GM19351 (cell line): ENCODE results near the gene CADM4.
"Not testable (repeated sequence)": the region's sequence is repeated elsewhere in the genome, so short reads cannot be mapped to it uniquely, and the experiment has no call there.

Source experiments
- ATAC-seq: cut with Tn5 transposase; IDR thresholded peaks from one replicate; pipeline ENCODE4 v1.9.1; 2021; ENCODE audit warnings: mild to moderate bottlenecking, moderate library complexity; ENCODE audit not compliant: unreplicated experiment

CADM4 gene

GRCh38 chr19:43610493-43610892 lies 29.2 kb downstream of the CADM4 start:
- ATAC-seq, result no peak

DNA sequence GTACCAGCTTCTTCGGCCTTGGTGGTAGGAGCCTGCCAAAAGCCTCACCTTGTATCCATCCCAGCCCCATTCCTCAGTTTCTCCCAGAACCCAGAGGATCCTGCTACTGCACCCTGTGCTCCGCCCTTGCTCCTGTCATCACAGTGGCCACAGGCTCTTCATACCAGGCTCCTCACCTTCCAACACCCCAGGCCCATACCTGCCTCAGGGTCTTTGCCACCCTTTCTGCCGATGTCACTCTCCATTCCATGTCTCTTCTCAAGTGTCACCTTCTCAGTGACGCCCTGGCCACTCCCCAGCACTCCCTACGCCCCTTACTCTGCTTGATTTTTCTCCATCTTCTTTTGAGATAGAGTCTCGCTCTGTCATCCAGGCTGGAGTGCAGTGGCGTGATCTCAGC lies 29.8 kb downstream of the CADM4 start:
- ATAC-seq, result no peak

DNA sequence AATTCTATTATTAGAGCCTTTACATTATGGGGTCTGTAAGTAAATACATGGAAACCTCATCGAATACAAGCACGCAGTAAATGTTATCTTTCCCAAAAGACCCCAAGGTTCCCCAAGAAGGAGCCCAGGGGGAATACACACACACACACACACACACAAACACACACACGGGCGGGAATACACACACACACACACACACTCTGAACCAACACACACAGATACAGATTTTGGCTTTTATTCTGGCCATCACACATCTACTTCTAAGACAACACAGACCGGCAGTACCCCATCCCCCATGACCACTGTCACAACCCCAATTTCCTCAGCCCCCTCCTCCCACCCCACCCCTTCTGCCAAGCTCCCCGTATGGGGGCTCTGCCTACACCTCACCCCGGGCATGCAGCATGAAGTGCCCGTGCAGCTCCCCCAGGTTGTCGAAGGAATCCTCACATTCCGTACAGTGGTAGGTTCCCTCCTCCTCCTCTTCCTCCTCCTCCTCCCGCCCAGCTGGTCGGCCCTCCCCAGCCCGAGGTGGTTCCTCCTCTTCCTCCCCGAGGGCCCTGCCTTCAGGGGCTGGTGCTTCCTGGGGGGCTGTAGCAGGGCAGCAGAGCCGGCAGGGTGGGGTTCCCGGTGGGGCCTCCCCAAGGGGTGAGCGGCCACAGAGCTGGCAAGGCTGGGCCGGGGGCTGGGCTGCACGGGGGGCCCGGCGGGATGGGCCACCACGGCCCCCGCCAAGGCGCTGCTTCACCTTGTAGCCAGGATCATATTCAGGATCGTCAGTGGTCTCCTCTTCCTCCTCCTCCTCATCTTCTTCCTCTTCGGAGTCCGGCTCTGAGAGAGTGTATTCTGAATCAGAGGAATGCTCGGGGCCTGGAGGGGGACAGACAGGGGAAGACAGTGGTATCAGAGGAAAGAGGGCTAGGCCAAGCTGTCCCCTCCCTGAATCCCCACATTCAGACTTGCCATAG lies 32.1 kb downstream of the CADM4 start:
- ATAC-seq, result no peak

- no peak for ATAC-seq
These were observed 33.0 kb downstream of the CADM4 start for GRCh38 chr19:43606569-43607229.

- no peak for ATAC-seq
These were observed 33.6 kb downstream of the CADM4 start for GRCh38 chr19:43605875-43606568.

GRCh38 chr19:43600326-43600725 lies 39.3 kb downstream of the CADM4 start:
- ATAC-seq, result not testable (repeated sequence)

DNA sequence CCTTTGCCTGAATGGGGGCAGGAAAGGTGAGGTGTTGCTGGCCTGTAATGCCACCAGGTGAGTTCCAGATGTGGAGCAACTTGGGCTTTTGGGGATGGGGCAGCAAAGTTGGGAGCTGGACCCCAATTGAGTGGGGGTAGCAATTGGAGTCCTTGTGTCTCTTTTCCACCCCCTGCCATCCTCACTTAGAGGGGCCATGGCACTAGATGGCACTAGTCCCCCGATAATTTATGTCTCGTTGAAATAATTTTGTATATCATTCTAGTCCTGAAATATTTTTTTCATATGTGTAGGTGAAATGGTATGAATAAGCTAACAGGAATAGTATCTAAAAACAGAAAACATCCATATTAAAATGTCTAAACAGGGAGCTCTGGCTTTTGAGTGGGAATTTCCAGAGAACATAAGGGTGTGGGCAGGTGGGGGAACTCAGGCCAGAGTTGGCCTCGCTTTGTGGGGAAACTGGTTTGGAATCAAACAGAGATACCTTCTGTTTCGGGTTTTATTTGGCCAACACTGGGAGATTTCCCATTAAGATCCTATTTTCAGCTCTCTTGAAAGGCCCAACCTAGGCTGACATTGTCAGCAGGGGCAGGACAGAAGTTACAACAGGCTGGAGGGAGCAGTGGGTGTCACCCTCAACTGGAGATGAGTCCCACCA lies 39.9 kb downstream of the CADM4 start:
- ATAC-seq, result no peak

DNA sequence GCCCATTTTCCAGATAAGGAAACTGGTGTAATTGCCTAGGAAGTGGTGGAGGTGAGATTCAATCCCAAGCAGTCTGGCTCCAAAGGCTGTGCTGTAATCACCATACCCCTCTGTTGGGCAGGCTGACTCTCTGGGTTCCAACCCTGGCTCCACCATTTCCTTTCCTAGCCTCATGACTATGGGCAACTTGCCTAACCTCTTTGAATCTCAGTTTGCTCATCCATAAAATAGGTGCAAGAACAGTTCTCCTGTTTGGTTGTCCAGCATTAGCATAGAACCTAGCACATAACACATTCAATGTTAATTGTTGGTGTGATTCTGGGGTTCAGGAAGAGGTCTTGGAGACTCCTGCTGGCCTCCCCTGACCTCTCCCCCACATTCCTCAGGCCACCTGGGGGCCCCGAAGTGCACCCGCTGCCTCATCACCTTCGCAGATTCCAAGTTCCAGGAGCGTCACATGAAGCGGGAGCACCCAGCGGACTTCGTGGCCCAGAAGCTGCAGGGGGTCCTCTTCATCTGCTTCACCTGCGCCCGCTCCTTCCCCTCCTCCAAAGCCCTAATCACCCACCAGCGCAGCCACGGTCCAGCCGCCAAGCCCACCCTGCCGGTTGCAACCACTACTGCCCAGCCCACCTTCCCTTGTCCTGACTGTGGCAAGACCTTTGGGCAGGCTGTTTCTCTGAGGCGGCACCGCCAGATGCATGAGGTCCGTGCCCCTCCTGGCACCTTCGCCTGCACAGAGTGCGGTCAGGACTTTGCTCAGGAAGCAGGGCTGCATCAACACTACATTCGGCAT lies 41.0 kb downstream of the CADM4 start:
- no peak for ATAC-seq

GRCh38 chr19:43597876-43598275 lies 41.8 kb downstream of the CADM4 start:
- no peak for ATAC-seq

GRCh38 chr19:43596842-43597461 lies 42.7 kb downstream of the CADM4 start:
- no peak for ATAC-seq

DNA sequence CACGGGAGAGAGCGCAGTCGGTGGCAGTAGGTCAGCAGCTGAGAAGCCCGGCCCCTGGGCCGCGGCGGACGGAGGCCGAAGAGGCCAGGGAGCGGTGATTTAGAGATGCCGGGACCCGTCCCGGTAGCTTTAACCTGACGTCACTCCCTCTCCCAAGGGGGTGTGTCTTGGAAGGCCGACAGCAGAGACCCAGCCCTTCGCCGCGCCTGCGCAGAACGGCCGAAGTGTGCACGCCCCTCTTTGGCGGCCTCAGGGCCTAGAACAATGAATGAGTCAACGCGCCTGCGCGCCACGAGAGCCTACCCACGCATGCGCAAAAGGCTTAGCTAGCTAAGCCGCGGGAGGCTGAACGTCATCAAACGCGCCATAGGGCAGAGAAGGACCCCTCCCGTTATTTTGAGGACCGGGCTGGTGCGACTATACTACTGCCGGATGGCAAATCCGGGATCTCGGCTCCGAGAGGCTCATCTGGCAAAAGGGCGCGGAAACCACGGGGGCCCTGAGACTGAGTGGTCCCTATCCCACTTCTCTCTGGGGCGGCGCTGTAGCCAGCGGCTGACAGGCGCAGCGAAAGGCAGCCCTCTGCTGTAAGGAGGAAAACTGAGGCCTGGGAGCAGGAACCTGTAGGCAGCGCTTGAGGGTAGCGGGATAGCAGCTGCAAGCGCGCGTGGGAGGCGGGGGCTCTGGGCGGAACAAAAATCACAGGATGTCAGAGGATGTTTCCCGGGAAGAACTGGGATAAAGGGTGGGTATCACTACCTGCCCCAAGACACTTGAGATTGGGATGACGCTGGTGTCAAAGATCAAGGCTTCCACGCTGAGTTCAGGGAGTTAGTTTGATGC lies 43.4 kb downstream of the CADM4 start, which contains the start of the genes IRGQ and ZNF576:
Gene IRGQ (minus strand): TSS at position 136 of the 843 bp plus-strand sequence. CDS start 796 bp downstream, outside the sequence.
Gene ZNF576 (plus strand): TSS at position 597 of the 843 bp plus-strand sequence. CDS start 514 bp downstream, outside the sequence.
- ATAC-seq, result peak; percentile 82

- ATAC-seq, result peak; percentile 12
These were observed 44.0 kb downstream of the CADM4 start for GRCh38 chr19:43595605-43595998.

DNA sequence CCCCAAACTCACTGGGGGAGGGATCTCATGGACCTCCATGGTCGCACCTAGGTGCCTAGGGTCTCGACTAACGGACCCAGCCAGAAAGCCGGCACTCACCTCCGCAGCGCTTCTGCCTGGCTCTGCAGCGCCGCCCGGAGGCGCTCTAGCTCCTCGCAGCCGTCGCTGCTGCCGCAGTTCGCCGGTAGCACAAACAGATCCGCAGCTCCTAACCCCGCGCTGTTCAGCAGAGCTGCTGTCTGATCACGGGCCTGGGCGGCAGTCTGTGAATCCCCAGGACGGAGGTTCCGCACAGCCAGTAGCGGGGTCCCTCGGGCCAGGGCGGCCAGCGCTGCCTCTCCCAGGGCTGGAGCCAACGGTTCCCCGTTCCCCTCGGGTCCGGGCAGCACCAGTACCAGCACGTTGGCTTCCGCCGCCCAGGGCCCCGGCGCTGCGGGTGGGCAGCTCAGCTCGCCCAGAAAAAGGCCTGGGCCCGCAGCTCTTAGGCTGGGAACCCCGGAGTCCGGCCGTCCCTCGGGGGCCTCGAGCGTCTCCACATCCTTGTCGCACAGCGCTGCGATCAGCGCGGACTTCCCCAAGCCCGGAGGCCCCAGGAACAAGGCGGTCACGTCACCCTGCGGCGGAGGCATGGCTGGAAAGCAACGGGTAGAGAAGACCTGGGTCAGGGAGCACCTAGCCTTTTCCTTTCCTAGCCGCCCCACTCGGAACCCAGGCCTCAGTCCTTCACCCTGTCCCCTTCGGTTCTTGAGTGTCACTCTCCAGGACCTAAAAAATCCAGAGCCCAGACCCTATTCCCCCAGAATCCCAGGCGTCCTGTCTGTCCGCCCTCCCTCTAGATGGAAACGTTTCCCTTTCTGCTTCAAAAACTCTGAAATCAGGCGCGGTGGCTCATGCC lies 44.7 kb downstream of the CADM4 start:
- ATAC-seq, result peak; percentile 35

GRCh38 chr19:43594081-43594697 lies 45.5 kb downstream of the CADM4 start:
- no peak for ATAC-seq

DNA sequence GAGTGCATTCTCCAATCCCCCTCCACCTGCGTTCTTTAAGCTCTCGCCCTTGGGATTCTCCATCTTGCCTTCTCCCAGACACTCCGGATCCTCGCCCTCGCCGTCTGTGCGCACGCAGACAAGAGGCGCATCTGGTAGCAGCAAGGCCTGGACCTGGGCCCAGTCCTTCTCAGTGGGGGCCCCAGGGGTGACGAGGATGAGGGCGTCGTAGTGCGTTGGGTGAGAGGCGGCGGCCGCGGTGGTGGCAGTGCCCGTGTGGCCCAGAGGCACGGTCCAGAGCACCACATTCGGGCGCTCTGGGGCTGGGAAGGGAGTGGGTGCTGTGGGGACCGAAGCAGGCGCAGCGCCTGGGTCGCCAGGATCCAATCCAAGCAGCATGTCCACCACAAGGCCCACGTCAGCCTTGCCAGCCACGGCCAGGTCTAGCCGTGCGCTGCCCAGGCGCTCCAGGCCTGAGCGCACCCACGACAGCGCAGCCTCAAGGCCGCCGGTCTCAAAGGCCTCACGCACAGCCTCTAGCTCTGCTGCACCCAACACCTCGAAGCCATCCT lies 46.8 kb downstream of the CADM4 start:
- no peak for ATAC-seq

DNA sequence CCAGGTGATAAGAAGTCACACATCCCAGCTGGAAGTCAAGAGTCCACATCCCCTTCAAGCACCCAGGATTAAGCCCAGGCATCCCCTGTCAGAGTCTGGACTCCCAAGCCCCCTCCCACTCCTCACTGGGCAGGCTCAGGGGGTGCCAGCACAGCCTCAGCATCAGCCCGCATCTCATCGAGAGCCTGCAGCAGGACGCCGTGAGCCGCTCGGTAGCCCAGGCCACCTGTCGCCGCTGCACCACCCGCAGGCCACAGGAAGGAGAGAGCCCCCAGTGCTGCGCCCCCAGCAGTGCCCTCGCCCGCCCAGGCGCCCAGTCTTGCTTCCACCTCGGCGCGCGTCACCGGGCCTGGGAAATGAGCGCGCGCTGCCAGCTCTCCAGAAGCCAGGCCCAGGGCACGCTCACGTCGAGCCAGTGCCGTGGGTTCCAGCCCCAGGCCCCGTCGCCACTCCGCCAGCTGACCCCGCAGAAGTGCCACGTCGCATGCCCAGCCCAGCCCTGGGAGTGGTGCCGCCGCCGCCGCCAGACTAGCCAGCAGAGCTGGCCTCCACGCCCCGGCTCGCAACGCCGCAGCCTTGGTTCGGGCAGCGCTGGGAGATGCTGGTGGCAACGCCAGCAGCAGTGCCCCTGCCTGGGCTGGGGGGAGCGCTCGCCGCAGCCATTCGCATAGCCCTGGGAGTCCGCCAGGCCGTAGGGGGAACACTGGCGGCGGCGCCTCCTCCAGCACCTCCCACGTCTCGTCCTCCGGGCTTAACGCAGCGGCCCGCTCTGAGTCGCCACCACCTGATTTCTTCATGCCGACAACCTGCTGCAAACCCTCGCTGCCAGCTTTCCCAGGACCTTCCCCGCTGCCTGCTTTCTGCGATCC lies 47.5 kb downstream of the CADM4 start:
- ATAC-seq, result no peak
